Measurements from ENCODE around the gene GDI1.

Gene GDI1

DNA sequence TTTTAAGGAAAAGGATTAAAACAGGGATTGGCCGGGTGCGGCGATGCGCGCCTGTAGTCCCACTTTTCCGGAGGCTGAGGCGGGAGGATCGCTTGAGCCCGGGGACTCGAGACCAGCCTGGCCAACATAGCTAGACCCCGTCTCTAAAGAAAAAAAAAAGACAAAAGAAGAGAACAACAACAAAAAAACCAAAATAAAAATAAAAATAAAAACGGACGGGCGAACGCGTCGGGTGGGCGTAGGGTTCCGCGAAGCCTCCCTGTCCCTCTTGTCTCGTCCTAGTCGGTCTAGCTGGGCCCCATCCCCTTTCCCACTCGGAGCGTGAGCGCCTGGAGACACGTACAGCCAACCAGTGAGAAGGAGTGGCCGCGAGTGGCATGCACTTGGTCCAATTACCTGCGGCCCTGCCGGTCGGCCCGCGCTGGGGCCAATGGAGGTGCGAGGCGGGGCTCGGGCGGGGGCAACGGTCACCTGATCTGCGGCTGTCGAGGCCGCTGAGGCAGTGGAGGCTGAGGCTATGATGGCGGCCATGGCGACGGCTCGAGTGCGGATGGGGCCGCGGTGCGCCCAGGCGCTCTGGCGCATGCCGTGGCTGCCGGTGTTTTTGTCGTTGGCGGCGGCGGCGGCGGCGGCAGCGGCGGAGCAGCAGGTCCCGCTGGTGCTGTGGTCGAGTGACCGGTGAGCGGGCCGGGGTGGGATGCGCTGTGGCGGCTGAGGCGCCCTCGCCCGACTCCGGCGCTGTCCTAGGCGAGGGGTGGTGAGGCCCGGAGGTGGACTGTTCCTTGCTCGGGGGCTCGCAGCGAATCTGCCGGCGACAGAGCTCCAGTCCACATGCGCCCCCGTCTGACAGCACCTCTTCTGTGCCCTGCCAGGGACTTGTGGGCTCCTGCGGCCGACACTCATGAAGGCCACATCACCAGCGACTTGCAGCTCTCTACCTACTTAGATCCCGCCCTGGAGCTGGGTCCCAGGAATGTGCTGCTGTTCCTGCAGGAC is 8.5 kb upstream of the GDI1 start, which contains the start of gene ATP6AP1:
Gene ATP6AP1, plus strand, starts transcription at position 502 of the 996 bp plus-strand sequence. Its CDS starts 16 bp downstream, at position 518.
- H3K36me3 ChIP-seq (ENCODE audit: control insufficient read depth in 2 of 2, insufficient read depth in 1 of 2, low read length in 2 of 2) = peaks cover 0 to 26% of the 10 kb centered on the region in 2 experiments; a peak in 1 of 3 replicates
- H3K27ac ChIP-seq (ENCODE audit: extremely low read depth, low read depth, low read length) = peak within 1 kb of the TSS; percentile 69; the same call in 1 of the 2 replicates
- H3K9me3 ChIP-seq (ENCODE audit: control insufficient read depth, insufficient read depth, low read depth, low read length) = no peaks in the 10 kb centered on the region
- peak within 1 kb of the TSS; percentile 65 for H3K4me3 ChIP-seq (ENCODE audit: low read depth, low read length)
- POLR2A ChIA-PET = interaction anchor here (0.6 to 2.1 kb wide), 7 partner anchors 16 to 101 kb away, joined by 3 to 7 read pairs (median 4); partner anchors contain the start of genes FAM50A and SLC10A3
- no peaks in the 10 kb centered on the region for H3K4me1 ChIP-seq (ENCODE audit: control insufficient read depth, insufficient read depth, low read length)
- CTCF ChIA-PET = interaction anchor here (0.6 to 1.2 kb wide), 4 partner anchors 10 to 55 kb away, joined by 3 to 5 read pairs (median 3); no protein-coding TSS in a partner anchor
- TF ChIP-seq ZNF114 (tag by site-specific recombination; IDR thresholded peaks at IDR 0.05) (no peak), SP2 (tag by site-specific recombination; IDR thresholded peaks at IDR 0.05) (peak; percentile 98), ZNF837 (tag by site-specific recombination; IDR thresholded peaks at IDR 0.05) (no peak), YY1 (tag by site-specific recombination; IDR thresholded peaks at IDR 0.05) (peak; percentile 97), SCRT1 (tag by site-specific recombination; IDR thresholded peaks at IDR 0.05; ENCODE audit: borderline replicate concordance) (no peak), ZNF426 (tag by site-specific recombination; IDR thresholded peaks at IDR 0.05) (no peak), REPIN1 (tag by site-specific recombination; IDR thresholded peaks at IDR 0.05; ENCODE audit: low read depth) (no peak), ZNF223 (tag by site-specific recombination; IDR thresholded peaks at IDR 0.05) (no peak), ZNF121 (tag by site-specific recombination; IDR thresholded peaks at IDR 0.05) (peak; percentile 98; the same call in 1 of the 2 replicates), IKZF3 (tag by site-specific recombination; IDR thresholded peaks at IDR 0.05) (peak; percentile 51; the same call in 1 of the 2 replicates), ZNF670 (tag by site-specific recombination; IDR thresholded peaks at IDR 0.05; ENCODE audit: low read depth) (no peak), ZNF146 (tag by site-specific recombination; IDR thresholded peaks at IDR 0.05) (no peak), ZNF529 (tag by site-specific recombination; IDR thresholded peaks at IDR 0.05; ENCODE audit: insufficient replicate concordance) (no peak), ZNF24 (tag by site-specific recombination; IDR thresholded peaks at IDR 0.05) (no peak), ZNF214 (tag by site-specific recombination; IDR thresholded peaks at IDR 0.05; ENCODE audit: borderline replicate concordance) (no peak), ZNF707 (tag by site-specific recombination; IDR thresholded peaks at IDR 0.05) (no peak), ZNF621 (tag by site-specific recombination; IDR thresholded peaks at IDR 0.05) (no peak), OVOL3 (tag by site-specific recombination; IDR thresholded peaks at IDR 0.05) (no peak), ZNF221 (tag by site-specific recombination; IDR thresholded peaks at IDR 0.05; ENCODE audit: borderline replicate concordance) (no peak), MYNN (tag by site-specific recombination; IDR thresholded peaks at IDR 0.05; ENCODE audit: borderline replicate concordance) (no peak), KLF10 (tag by site-specific recombination; IDR thresholded peaks at IDR 0.05) (peak; percentile 87), ZNF391 (tag by site-specific recombination; IDR thresholded peaks at IDR 0.05; ENCODE audit: borderline replicate concordance, low read depth) (no peak), SCRT2 (tag by site-specific recombination; IDR thresholded peaks at IDR 0.05) (no peak), ZNF335 (tag by site-specific recombination; conservative IDR thresholded peaks at IDR 0.05) (peak; percentile 86), ZNF768 (tag by site-specific recombination; IDR thresholded peaks at IDR 0.05) (no peak)
- TF ChIP-seq, protein P1, sequence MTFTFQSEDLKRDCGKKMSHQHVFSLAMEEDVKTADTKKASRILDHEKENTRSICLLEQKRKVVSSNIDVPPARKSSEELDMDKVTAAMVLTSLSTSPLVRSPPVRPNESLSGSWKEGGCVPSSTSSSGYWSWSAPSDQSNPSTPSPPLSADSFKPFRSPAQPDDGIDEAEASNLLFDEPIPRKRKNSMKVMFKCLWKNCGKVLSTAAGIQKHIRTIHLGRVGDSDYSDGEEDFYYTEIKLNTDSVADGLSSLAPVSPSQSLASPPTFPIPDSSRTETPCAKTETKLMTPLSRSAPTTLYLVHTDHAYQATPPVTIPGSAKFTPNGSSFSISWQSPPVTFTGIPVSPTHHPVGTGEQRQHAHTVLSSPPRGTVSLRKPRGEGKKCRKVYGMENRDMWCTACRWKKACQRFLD (tag by site-specific recombination; IDR thresholded peaks at IDR 0.05) = no peak
- TF ChIP-seq, protein P2, sequence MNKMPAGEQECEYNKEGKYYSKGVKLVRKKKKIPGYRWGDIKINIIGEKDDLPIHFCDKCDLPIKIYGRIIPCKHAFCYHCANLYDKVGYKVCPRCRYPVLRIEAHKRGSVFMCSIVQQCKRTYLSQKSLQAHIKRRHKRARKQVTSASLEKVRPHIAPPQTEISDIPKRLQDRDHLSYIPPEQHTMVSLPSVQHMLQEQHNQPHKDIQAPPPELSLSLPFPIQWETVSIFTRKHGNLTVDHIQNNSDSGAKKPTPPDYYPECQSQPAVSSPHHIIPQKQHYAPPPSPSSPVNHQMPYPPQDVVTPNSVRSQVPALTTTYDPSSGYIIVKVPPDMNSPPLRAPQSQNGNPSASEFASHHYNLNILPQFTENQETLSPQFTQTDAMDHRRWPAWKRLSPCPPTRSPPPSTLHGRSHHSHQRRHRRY (tag by site-specific recombination; IDR thresholded peaks at IDR 0.05) = no peak
- TF ChIP-seq, protein P3, sequence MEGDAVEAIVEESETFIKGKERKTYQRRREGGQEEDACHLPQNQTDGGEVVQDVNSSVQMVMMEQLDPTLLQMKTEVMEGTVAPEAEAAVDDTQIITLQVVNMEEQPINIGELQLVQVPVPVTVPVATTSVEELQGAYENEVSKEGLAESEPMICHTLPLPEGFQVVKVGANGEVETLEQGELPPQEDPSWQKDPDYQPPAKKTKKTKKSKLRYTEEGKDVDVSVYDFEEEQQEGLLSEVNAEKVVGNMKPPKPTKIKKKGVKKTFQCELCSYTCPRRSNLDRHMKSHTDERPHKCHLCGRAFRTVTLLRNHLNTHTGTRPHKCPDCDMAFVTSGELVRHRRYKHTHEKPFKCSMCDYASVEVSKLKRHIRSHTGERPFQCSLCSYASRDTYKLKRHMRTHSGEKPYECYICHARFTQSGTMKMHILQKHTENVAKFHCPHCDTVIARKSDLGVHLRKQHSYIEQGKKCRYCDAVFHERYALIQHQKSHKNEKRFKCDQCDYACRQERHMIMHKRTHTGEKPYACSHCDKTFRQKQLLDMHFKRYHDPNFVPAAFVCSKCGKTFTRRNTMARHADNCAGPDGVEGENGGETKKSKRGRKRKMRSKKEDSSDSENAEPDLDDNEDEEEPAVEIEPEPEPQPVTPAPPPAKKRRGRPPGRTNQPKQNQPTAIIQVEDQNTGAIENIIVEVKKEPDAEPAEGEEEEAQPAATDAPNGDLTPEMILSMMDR (tag by site-specific recombination; IDR thresholded peaks at IDR 0.05) = peak; percentile 66; the same call in 1 of the 2 replicates
- TF ChIP-seq, protein P4, sequence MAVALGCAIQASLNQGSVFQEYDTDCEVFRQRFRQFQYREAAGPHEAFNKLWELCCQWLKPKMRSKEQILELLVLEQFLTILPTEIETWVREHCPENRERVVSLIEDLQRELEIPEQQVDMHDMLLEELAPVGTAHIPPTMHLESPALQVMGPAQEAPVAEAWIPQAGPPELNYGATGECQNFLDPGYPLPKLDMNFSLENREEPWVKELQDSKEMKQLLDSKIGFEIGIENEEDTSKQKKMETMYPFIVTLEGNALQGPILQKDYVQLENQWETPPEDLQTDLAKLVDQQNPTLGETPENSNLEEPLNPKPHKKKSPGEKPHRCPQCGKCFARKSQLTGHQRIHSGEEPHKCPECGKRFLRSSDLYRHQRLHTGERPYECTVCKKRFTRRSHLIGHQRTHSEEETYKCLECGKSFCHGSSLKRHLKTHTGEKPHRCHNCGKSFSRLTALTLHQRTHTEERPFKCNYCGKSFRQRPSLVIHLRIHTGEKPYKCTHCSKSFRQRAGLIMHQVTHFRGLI (tag by site-specific recombination; IDR thresholded peaks at IDR 0.05) = no peak
- TF ChIP-seq, protein P5, sequence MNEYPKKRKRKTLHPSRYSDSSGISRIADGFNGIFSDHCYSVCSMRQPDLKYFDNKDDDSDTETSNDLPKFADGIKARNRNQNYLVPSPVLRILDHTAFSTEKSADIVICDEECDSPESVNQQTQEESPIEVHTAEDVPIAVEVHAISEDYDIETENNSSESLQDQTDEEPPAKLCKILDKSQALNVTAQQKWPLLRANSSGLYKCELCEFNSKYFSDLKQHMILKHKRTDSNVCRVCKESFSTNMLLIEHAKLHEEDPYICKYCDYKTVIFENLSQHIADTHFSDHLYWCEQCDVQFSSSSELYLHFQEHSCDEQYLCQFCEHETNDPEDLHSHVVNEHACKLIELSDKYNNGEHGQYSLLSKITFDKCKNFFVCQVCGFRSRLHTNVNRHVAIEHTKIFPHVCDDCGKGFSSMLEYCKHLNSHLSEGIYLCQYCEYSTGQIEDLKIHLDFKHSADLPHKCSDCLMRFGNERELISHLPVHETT (tag by site-specific recombination; IDR thresholded peaks at IDR 0.05) = no peak

Data from HEK293 (cell line).